Panc1 (cell line): ENCODE measurements around the gene USP37.

Experiments
- POLR2AphosphoS5 ChIP-seq: IDR thresholded peaks from 2 replicates; pipeline ENCODE4 v1.6.1; 2012; ENCODE audit warnings: mild to moderate bottlenecking, low read depth, low read length, moderate library complexity
- REST ChIP-seq, 2 experiments: IDR thresholded peaks; 2 replicates each; pipeline ENCODE4 v1.6.1; 2011 to 2012; ENCODE audit warnings: low read depth in 2 of 2, control low read depth in 1 of 2, low read length in 1 of 2, mild to moderate bottlenecking in 1 of 2, moderate library complexity in 1 of 2; ENCODE audit not compliant: insufficient read depth in 1 of 2
- SIN3A ChIP-seq: IDR thresholded peaks from 2 replicates; pipeline ENCODE4 v1.6.1; 2012; ENCODE audit warnings: low read depth, mild to moderate bottlenecking, low read length, moderate library complexity, borderline replicate concordance; ENCODE audit not compliant: insufficient read depth
- TCF7L2 ChIP-seq: IDR thresholded peaks from 2 replicates; pipeline ENCODE4 v1.6.1; 2011; ENCODE audit warnings: mild to moderate bottlenecking, low read depth, low read length, inconsistent platforms
- TF ChIP-seq, protein P1 (sequence below): fragments of 450-650 bp; IDR thresholded peaks from 2 replicates; pipeline ENCODE4 v1.5.1; 2017; ENCODE audit warnings: mild to moderate bottlenecking

GRCh38 chr2:218402911-218403411, 165.2 kb downstream of the USP37 start:
- TF ChIP-seq, protein P1, sequence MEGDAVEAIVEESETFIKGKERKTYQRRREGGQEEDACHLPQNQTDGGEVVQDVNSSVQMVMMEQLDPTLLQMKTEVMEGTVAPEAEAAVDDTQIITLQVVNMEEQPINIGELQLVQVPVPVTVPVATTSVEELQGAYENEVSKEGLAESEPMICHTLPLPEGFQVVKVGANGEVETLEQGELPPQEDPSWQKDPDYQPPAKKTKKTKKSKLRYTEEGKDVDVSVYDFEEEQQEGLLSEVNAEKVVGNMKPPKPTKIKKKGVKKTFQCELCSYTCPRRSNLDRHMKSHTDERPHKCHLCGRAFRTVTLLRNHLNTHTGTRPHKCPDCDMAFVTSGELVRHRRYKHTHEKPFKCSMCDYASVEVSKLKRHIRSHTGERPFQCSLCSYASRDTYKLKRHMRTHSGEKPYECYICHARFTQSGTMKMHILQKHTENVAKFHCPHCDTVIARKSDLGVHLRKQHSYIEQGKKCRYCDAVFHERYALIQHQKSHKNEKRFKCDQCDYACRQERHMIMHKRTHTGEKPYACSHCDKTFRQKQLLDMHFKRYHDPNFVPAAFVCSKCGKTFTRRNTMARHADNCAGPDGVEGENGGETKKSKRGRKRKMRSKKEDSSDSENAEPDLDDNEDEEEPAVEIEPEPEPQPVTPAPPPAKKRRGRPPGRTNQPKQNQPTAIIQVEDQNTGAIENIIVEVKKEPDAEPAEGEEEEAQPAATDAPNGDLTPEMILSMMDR = no peak
- TF ChIP-seq SIN3A (no peak), POLR2AphosphoS5 (no peak), TCF7L2 (no peak), REST (IDR thresholded peaks at IDR 0.05; ENCODE audit: insufficient read depth in 1 of 2, low read depth in 2 of 2, low read length in 1 of 2) (no peak)
